H1 (cell line): ENCODE measurements around the gene UEVLD. TPM values are rescaled to one million over a fixed set of nuclear protein-coding genes. Genes with fewer than 3 reads are reported as not detected.

ENCODE experiments used
- CTCF ChIA-PET: fragments of 300-600 bp; sonication (Branson Sonifier 250); formaldehyde crosslinking; loops from one replicate; lab custom pipeline; 2021; ENCODE audit not compliant: partially characterized antibody; lab: Charles Lee
- POLR2A ChIA-PET: fragments of 300-600 bp; sonication (Branson Sonifier 250); formaldehyde crosslinking; loops from one replicate; lab custom pipeline; 2021; ENCODE audit warnings: inconsistent platforms; ENCODE audit not compliant: partially characterized antibody; lab: Charles Lee
- DNase-seq, 2 experiments: peaks; one replicate each; pipeline versions ENCODE4 v3.0.0 to v3.0.0-alpha.2; 2010 to 2022; ENCODE audit warnings: low spot score in 2 of 2, low read depth in 1 of 2, mixed read lengths in 1 of 2
- FAIRE-seq: peaks from 2 replicates; lab custom pipeline; 2011; peaks lifted over from hg19 to GRCh38; lab: Jason Lieb, UNC
- H2AFZ ChIP-seq: 2 replicates; pipeline ENCODE4 v1.8.1; 2012; ENCODE audit warnings: low read length, inconsistent platforms
- H2AK5ac ChIP-seq: 2 replicates; pipeline ENCODE4 v1.6.1; 2013; ENCODE audit warnings: low read depth, low read length
- H2BK120ac ChIP-seq: replicated peaks from 2 replicates; pipeline ENCODE3; 2013; ENCODE audit warnings: low read depth, low read length, inconsistent platforms
- H2BK12ac ChIP-seq: 2 replicates; pipeline ENCODE4 v1.6.1; 2013; ENCODE audit warnings: low read depth, low read length
- H2BK15ac ChIP-seq: 2 replicates; pipeline ENCODE4 v1.6.1; 2013; ENCODE audit warnings: low read length
- H2BK20ac ChIP-seq: 2 replicates; pipeline ENCODE4 v1.6.1; 2013; ENCODE audit warnings: low read length
- H2BK5ac ChIP-seq: 2 replicates; pipeline ENCODE4 v1.6.1; 2013; ENCODE audit warnings: low read depth, low read length
- H3K14ac ChIP-seq: 2 replicates; pipeline ENCODE4 v1.6.1; 2013; ENCODE audit warnings: inconsistent platforms; ENCODE audit not compliant: insufficient read length
- H3K18ac ChIP-seq: 2 replicates; pipeline ENCODE4 v1.6.1; 2013; ENCODE audit warnings: low read length; ENCODE audit errors: extremely low read depth
- H3K23ac ChIP-seq: 2 replicates; pipeline ENCODE4 v1.6.1; 2013; ENCODE audit warnings: inconsistent platforms; ENCODE audit not compliant: insufficient read length
- H3K23me2 ChIP-seq: 2 replicates; pipeline ENCODE4 v1.6.1; 2013; ENCODE audit warnings: low read depth, low read length
- H3K27ac ChIP-seq: 2 replicates; pipeline ENCODE4 v1.6.1; 2011; ENCODE audit warnings: low read depth, low read length, inconsistent platforms
- H3K27me3 ChIP-seq, 4 experiments: replicated peaks in 1 of 4; 1 replicate in 1 of 4; 2 replicates in 3 of 4; pipeline versions ENCODE4 v1.6.1 to v1.8.1; 2011 to 2013; ENCODE audit warnings: low read length in 3 of 4, mild to moderate bottlenecking in 3 of 4, inconsistent platforms in 2 of 4, mixed read lengths in 2 of 4, moderate library complexity in 1 of 4; ENCODE audit not compliant: control insufficient read depth in 3 of 4, insufficient read depth in 3 of 4; ENCODE audit errors: extremely low read depth in 1 of 4
- H3K36me3 ChIP-seq, 4 experiments: 2 replicates each; pipeline versions ENCODE4 v1.6.1 to v1.8.1; 2011 to 2013; ENCODE audit warnings: mild to moderate bottlenecking in 4 of 4, low read length in 3 of 4, moderate library complexity in 2 of 4, control low read depth in 1 of 4, inconsistent platforms in 1 of 4; ENCODE audit not compliant: insufficient read depth in 4 of 4, control insufficient read depth in 2 of 4
- H3K4ac ChIP-seq: replicated peaks from 2 replicates; pipeline ENCODE3; 2013; ENCODE audit warnings: low read length, low read depth, mixed read lengths, inconsistent platforms; ENCODE audit not compliant: insufficient read length
- H3K4me1 ChIP-seq, 4 experiments: replicated peaks in 1 of 4; 1 replicate in 1 of 4; 2 replicates in 3 of 4; pipeline versions ENCODE4 v1.6.1 to v1.8.1; 2011 to 2013; ENCODE audit warnings: low read length in 3 of 4, inconsistent platforms in 2 of 4, mixed read lengths in 1 of 4; ENCODE audit not compliant: insufficient read depth in 4 of 4, control insufficient read depth in 3 of 4
- H3K4me2 ChIP-seq, 2 experiments: 2 replicates each; pipeline versions ENCODE4 v1.6.1 to v1.8.1; 2011 to 2013; ENCODE audit warnings: low read depth in 2 of 2, low read length in 2 of 2, control low read depth in 1 of 2, inconsistent platforms in 1 of 2, mild to moderate bottlenecking in 1 of 2; ENCODE audit not compliant: insufficient read depth in 1 of 2
- H3K4me3 ChIP-seq, 4 experiments: fragments of 200-600, 300-600 bp in 1 of 4; sonication (generic), shearing (Covaris generic), sonication (Bioruptor Twin) in 1 of 4; 2 replicates each; pipeline versions ENCODE4 v1.5.1 to v1.8.1; 2011 to 2016; ENCODE audit warnings: low read length in 4 of 4, low read depth in 3 of 4, control low read depth in 2 of 4, inconsistent platforms in 2 of 4, mild to moderate bottlenecking in 2 of 4, mixed read lengths in 1 of 4, moderate library complexity in 1 of 4; ENCODE audit not compliant: insufficient read depth in 2 of 4; ENCODE audit errors: extremely low read depth in 1 of 4
- H3K56ac ChIP-seq: replicated peaks from 2 replicates; pipeline ENCODE3; 2013; ENCODE audit warnings: low read depth, mild to moderate bottlenecking, mixed read lengths, low read length, inconsistent platforms; ENCODE audit not compliant: insufficient read length
- H3K79me1 ChIP-seq: 2 replicates; pipeline ENCODE4 v1.6.1; 2013; ENCODE audit warnings: low read depth, low read length, control low read depth
- H3K79me2 ChIP-seq, 2 experiments: 2 replicates each; pipeline versions ENCODE4 v1.6.1 to v1.8.1; 2012 to 2013; ENCODE audit warnings: low read length in 2 of 2, mild to moderate bottlenecking in 2 of 2, inconsistent platforms in 1 of 2; ENCODE audit not compliant: insufficient read depth in 2 of 2, control insufficient read depth in 1 of 2
- H3K9ac ChIP-seq, 4 experiments: replicated peaks in 1 of 4; 1 replicate in 1 of 4; 2 replicates in 3 of 4; pipeline versions ENCODE4 v1.6.1 to v1.8.1; 2011 to 2013; ENCODE audit warnings: low read depth in 3 of 4, low read length in 3 of 4, control low read depth in 2 of 4, mild to moderate bottlenecking in 2 of 4, moderate library complexity in 2 of 4, inconsistent platforms in 1 of 4; ENCODE audit errors: extremely low read depth in 1 of 4
- H3K9me3 ChIP-seq, 2 experiments: 2 replicates each; pipeline versions ENCODE4 v1.6.1 to v1.8.1; 2012 to 2013; ENCODE audit warnings: mild to moderate bottlenecking in 2 of 2, moderate library complexity in 2 of 2, control low read depth in 1 of 2, inconsistent platforms in 1 of 2, low read depth in 1 of 2, low read length in 1 of 2, mixed read lengths in 1 of 2; ENCODE audit not compliant: insufficient read depth in 2 of 2
- H4K20me1 ChIP-seq, 2 experiments: replicated peaks in 1 of 2; 2 replicates each; pipeline versions ENCODE3 to v1.8.1; 2011 to 2013; ENCODE audit warnings: inconsistent platforms in 2 of 2, low read length in 2 of 2, mild to moderate bottlenecking in 1 of 2; ENCODE audit not compliant: insufficient read depth in 2 of 2, control insufficient read depth in 1 of 2
- H4K5ac ChIP-seq: 2 replicates; pipeline ENCODE4 v1.6.1; 2013; ENCODE audit warnings: low read length, low read depth, mixed read lengths, inconsistent platforms; ENCODE audit not compliant: insufficient read length
- H4K8ac ChIP-seq: 2 replicates; pipeline ENCODE4 v1.8.0; 2013; ENCODE audit warnings: mild to moderate bottlenecking, moderate library complexity, low read length, inconsistent platforms; ENCODE audit not compliant: insufficient read depth; ENCODE audit errors: extremely low read depth
- H4K91ac ChIP-seq: replicated peaks from 2 replicates; pipeline ENCODE3; 2013; ENCODE audit warnings: low read length, mixed read lengths, inconsistent platforms; ENCODE audit not compliant: insufficient read length
- ATF2 ChIP-seq: IDR thresholded peaks from 2 replicates; pipeline ENCODE4 v1.6.1; 2012; ENCODE audit warnings: low read length, inconsistent platforms
- BACH1 ChIP-seq: IDR thresholded peaks from 2 replicates; pipeline ENCODE4 v1.6.1; 2012; ENCODE audit warnings: low read length, improper control_type of control experiment
- BRCA1 ChIP-seq: IDR thresholded peaks from 2 replicates; pipeline ENCODE4 v1.6.1; 2012; ENCODE audit warnings: low read depth, low read length, improper control_type of control experiment
- CBX8 ChIP-seq: fragments of 300-800, 300-1000 bp; sonication (generic); IDR thresholded peaks from 2 replicates; pipeline ENCODE4 v1.7.1; 2016; ENCODE audit warnings: low read depth, low read length, borderline replicate concordance
- CHD1 ChIP-seq: IDR thresholded peaks from 2 replicates; pipeline ENCODE4 v1.6.1; 2012; ENCODE audit warnings: low read depth, low read length, improper control_type of control experiment
- CHD2 ChIP-seq: IDR thresholded peaks from 2 replicates; pipeline ENCODE4 v1.6.1; 2012; ENCODE audit warnings: low read length, improper control_type of control experiment
- CTBP2 ChIP-seq: IDR thresholded peaks from 2 replicates; pipeline ENCODE4 v1.7.0; 2011; ENCODE audit warnings: borderline replicate concordance, mild to moderate bottlenecking, moderate library complexity, mixed read lengths, low read length; ENCODE audit not compliant: insufficient read depth, insufficient read length
- KDM1A ChIP-seq: fragments of 200-600, 300-600 bp; sonication (generic); IDR thresholded peaks from 2 replicates; pipeline ENCODE4 v1.7.1; 2016; ENCODE audit warnings: mild to moderate bottlenecking, low read length, borderline replicate concordance
- KDM5A ChIP-seq: fragments of 200-600 bp; IDR thresholded peaks from 2 replicates; pipeline ENCODE4 v1.7.1; 2012; ENCODE audit warnings: mild to moderate bottlenecking, low read length, inconsistent platforms, mixed read lengths
- TAF7 ChIP-seq: optimal IDR thresholded peaks from 2 replicates; pipeline ENCODE3; 2011; ENCODE audit warnings: low read depth, mild to moderate bottlenecking, inconsistent platforms, low read length, moderate library complexity, borderline replicate concordance
- TCF12 ChIP-seq: IDR thresholded peaks from 2 replicates; pipeline ENCODE4 v1.6.1; 2011; ENCODE audit warnings: low read depth, mild to moderate bottlenecking, low read length
- polyA plus RNA-seq, 7 experiments: library from polyadenylated mRNA; depleted of rRNA in 3 of 7; stranded (reverse) in 5 of 7; unstranded in 2 of 7; fragments of >200 nt in 5 of 7; fragments of 200-250 nt in 2 of 7; gene quantifications; 1 replicate in 5 of 7; 2 replicates in 1 of 7; 4 replicates in 1 of 7; pipeline versions ENCODE4 v1.2.1 to v1.2.3, GENCODE V29; 2011 to 2013; ENCODE audit warnings: missing spikeins in 2 of 7, mixed read lengths in 2 of 7
- total RNA-seq: library from RNA; stranded (reverse); fragmentation: NEBNext Ultra II Directional; extraction: Animal tissue kit (Norgen Biotek cat#: 25700); gene quantifications from 2 replicates; pipeline ENCODE4 v1.2.1, GENCODE V29; 2021
- TF ChIP-seq, protein P1 (sequence below): IDR thresholded peaks from 2 replicates; pipeline ENCODE4 v1.6.1; 2011; ENCODE audit warnings: low read depth, mild to moderate bottlenecking, low read length; ENCODE audit not compliant: insufficient read depth

The UEVLD gene
- total and polyA plus RNA-seq, 2 of the 8 experiments (the other 6 are each of a cell fraction or from before 2014, with no cell fraction given), result 4.1 to 7.3 TPM

GRCh38 chr11:18564149-18564548, 24.4 kb downstream of the UEVLD start:
- Histone ChIP-seq H2BK12ac (no peak overlapping the region), H4K5ac (no peak overlapping the region), H2AK5ac (no peak overlapping the region), H4K8ac (no peak overlapping the region), H2AFZ (no peak overlapping the region), H3K27me3 (no peaks in the 10 kb centered on the region), H3K9me3 (no peaks in the 10 kb centered on the region), H3K36me3 (peaks cover 0 to 2% (median 0%) of the 10 kb centered on the region in 4 experiments; a peak in 3 of 8 replicates), H4K91ac (no peak overlapping the region), H2BK120ac (no peak overlapping the region), H3K79me2 (no peaks in the 10 kb centered on the region), H3K18ac (no peak overlapping the region), H3K27ac (no peak overlapping the region), H4K20me1 (no peaks in the 10 kb centered on the region), H2BK20ac (no peak overlapping the region), H3K79me1 (no peaks in the 10 kb centered on the region), H3K14ac (no peak overlapping the region), H3K4me3 (no peak overlapping the region), H3K23ac (no peak overlapping the region), H3K4ac (no peak overlapping the region), H3K9ac (no peak overlapping the region), H3K23me2 (no peaks in the 10 kb centered on the region), H3K4me2 (no peak overlapping the region), H2BK5ac (no peak overlapping the region), H2BK15ac (no peak overlapping the region), H3K56ac (no peak overlapping the region), H3K4me1 (no peaks in the 10 kb centered on the region)
- CTCF ChIA-PET, result interaction anchor here (0.6 to 1.3 kb wide), 2 partner anchors 87 to 141 kb away, joined by 3 to 4 read pairs; no protein-coding TSS in a partner anchor
- POLR2A ChIA-PET, result interaction anchor here (0.8 to 1.7 kb wide), 2 partner anchors 19 to 24 kb away, joined by 4 to 5 read pairs; partner anchors contain the start of gene UEVLD
- DNase-seq (no peak), FAIRE-seq (no peak)
- no peak for TF ChIP-seq KDM5A
- no peak for TF ChIP-seq ATF2
- TF ChIP-seq BACH1, result no peak
- no peak for TF ChIP-seq TCF12
- TF ChIP-seq CHD2, result no peak
- no peak for TF ChIP-seq CTBP2
- TF ChIP-seq, protein P1, sequence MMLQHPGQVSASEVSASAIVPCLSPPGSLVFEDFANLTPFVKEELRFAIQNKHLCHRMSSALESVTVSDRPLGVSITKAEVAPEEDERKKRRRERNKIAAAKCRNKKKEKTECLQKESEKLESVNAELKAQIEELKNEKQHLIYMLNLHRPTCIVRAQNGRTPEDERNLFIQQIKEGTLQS, result no peak
- TF ChIP-seq BRCA1, result no peak
- no peak for TF ChIP-seq KDM1A
- no peak for TF ChIP-seq TAF7
- no peak for TF ChIP-seq CBX8
- TF ChIP-seq CHD1, result no peak
